ENCODE measurements around the gene IGHMBP2.

The IGHMBP2 gene

DNA sequence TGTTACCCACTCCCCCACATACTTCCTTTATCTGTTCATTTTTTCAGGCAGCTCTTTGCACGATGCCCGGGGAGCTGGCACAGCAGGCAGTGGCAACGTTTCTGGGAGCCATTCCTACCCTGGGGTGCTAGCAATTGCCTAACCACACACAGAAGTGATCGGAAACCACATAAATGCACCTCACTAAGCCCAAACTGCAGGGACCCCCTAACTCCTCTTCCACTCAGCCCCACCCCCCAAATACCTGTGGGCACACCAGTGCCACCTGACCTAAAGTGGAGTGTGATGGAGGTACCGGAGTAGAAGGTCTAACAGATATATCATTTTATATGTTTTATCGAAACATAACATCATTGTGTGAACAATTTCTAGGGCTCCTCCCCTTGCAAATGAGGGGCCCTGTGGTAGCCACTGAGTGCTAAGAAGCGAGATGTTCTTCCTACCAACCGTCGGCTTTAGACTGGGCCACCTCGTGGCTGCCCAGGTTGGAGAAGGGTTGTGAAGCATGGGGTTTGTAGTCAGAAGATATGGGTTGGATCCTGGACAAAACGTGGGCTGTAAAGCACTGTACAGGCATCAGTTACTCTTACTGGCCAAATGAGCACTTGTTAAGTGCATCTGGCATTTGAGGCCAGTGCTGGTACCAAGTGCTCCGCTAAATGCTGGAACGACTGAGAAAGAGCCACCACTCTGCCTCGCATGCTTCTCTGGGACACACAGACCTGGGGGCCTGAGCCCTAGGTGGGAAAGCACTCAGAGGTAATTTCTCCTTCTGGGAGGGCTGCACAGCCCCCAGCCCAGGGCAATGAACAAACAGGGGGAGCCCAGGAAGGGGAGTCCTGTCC lies 74.3 kb downstream of the IGHMBP2 start:
- no peak overlapping the region for H2AFZ ChIP-seq
- H3K36me3 ChIP-seq (ENCODE audit: control insufficient read depth, insufficient read depth, low read length) = no peaks in the 10 kb centered on the region
- TF ChIP-seq, protein P1, sequence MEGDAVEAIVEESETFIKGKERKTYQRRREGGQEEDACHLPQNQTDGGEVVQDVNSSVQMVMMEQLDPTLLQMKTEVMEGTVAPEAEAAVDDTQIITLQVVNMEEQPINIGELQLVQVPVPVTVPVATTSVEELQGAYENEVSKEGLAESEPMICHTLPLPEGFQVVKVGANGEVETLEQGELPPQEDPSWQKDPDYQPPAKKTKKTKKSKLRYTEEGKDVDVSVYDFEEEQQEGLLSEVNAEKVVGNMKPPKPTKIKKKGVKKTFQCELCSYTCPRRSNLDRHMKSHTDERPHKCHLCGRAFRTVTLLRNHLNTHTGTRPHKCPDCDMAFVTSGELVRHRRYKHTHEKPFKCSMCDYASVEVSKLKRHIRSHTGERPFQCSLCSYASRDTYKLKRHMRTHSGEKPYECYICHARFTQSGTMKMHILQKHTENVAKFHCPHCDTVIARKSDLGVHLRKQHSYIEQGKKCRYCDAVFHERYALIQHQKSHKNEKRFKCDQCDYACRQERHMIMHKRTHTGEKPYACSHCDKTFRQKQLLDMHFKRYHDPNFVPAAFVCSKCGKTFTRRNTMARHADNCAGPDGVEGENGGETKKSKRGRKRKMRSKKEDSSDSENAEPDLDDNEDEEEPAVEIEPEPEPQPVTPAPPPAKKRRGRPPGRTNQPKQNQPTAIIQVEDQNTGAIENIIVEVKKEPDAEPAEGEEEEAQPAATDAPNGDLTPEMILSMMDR (IDR thresholded peaks at IDR 0.05) = no peak
- no peaks in the 10 kb centered on the region for H3K4me1 ChIP-seq
- H3K4me3 ChIP-seq (ENCODE audit: low read depth, low read length) = no peak overlapping the region
- H3K4me2 ChIP-seq (ENCODE audit: low read length) = no peak overlapping the region
- no peaks in the 10 kb centered on the region for H3K79me2 ChIP-seq
- no peak overlapping the region for H3K27ac ChIP-seq
- no peaks in the 10 kb centered on the region for H3K27me3 ChIP-seq (ENCODE audit: control insufficient read depth, insufficient read depth, low read length)
- no peak overlapping the region for H3K9ac ChIP-seq
- H3K9me3 ChIP-seq (ENCODE audit: control insufficient read depth, low read length) = no peaks in the 10 kb centered on the region

DNA sequence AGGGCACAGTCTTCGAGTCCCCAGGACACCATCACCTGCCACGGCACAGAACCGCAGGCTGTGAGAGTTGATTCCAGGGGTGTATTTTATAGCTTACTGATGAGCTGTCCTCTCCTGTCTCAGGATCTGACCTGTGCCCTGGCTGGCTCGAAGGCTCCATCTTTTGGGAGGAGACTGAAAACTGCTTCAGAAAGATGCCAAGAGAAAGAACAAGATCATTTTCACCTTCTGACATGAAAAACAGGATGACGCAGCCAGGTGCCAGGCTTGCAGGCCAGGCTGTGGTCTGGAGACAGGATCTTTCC lies 74.9 kb downstream of the IGHMBP2 start:
- Histone ChIP-seq H3K4me2 (ENCODE audit: low read length) (no peak overlapping the region), H3K9ac (no peak overlapping the region), H3K4me1 (no peaks in the 10 kb centered on the region), H3K4me3 (ENCODE audit: low read depth, low read length) (no peak overlapping the region), H3K27me3 (ENCODE audit: control insufficient read depth, insufficient read depth, low read length) (no peaks in the 10 kb centered on the region), H3K79me2 (no peaks in the 10 kb centered on the region), H3K27ac (no peak overlapping the region), H2AFZ (no peak overlapping the region), H3K9me3 (ENCODE audit: control insufficient read depth, low read length) (no peaks in the 10 kb centered on the region), H3K36me3 (ENCODE audit: control insufficient read depth, insufficient read depth, low read length) (no peaks in the 10 kb centered on the region)
- TF ChIP-seq, protein P1 (IDR thresholded peaks at IDR 0.05) = no peak

DNA sequence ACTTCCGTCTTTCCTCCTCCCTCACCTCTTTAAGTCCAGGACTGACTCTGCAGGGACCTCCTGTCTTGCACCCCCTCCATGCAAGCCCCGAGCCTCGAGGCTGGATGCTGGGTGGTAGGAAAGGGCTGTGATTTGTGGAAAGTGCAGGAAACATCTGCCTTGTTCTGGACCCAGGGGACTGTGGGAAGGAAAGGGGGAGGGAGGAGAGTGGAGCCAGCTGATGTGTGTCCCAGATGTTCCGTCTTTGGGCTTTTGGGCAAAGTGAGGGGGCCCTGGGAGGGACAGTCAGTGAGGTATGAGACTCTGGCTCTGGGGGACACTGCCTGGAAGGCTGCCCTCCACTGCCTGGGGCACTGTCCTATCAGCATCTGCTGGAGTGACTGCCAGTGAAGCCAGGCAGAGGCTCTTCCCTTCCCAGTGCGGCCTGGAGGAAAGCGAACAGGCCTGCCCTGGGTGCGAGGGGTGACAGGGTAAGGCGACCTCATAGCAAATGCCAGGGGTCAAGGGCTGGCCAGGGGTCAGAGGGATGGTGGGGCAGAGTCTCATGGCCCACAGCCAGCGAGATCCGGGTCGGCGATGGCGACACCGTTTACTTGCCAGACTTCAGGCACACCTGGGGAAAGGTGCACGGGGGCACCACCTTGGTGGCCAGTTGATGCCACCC lies 75.4 kb downstream of the IGHMBP2 start:
- H3K9me3 ChIP-seq (ENCODE audit: control insufficient read depth, low read length) = no peaks in the 10 kb centered on the region
- no peak overlapping the region for H3K4me3 ChIP-seq (ENCODE audit: low read depth, low read length)
- no peak overlapping the region for H3K27ac ChIP-seq
- no peaks in the 10 kb centered on the region for H3K27me3 ChIP-seq (ENCODE audit: control insufficient read depth, insufficient read depth, low read length)
- no peak overlapping the region for H2AFZ ChIP-seq
- no peak overlapping the region for H3K9ac ChIP-seq
- no peaks in the 10 kb centered on the region for H3K4me1 ChIP-seq
- TF ChIP-seq, protein P1 (IDR thresholded peaks at IDR 0.05) = no peak
- no peaks in the 10 kb centered on the region for H3K79me2 ChIP-seq
- no peak overlapping the region for H3K4me2 ChIP-seq (ENCODE audit: low read length)
- no peaks in the 10 kb centered on the region for H3K36me3 ChIP-seq (ENCODE audit: control insufficient read depth, insufficient read depth, low read length)

DNA sequence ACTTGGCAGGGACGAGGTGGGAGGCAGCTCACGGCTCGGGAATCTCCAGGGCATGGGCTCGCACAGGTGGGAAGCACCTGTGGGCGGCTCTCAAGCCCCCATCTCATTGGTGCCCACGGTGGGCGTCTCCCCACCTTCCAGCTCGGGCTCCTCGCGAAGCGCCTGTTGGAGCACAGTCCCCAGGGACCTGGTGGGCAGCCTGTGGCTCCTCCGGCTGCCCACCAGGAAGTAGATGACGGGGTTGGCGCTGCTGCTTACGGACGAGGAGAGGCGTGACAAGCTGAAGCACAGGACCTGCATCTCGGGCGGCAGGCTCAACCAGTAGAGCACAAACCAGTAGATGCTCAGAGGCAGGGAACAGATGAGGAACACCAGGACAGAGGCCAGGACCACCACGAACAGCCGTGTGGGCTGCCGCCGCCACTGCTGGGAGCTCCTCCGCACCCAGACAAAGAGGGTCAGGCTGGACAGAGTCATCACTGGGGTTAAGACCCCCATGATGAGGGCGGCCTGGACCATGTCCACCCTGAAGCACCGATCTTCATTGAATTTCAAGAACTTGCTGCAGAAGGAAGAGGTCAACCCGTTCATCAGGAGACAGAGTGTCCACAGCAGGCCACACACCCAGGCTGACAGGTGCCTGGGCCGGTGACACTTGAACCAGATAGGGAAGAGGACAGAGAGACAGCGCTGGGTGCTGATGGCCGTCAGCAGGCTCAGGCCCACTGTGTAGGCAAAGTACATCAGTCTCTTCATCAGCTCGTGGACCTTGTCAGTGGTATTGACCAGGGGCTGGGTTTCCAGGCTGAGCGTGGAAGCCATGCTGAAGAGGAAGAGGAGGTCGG lies 76.5 kb downstream of the IGHMBP2 start:
- no peak overlapping the region for H3K4me2 ChIP-seq (ENCODE audit: low read length)
- no peak overlapping the region for H3K27ac ChIP-seq
- H3K36me3 ChIP-seq (ENCODE audit: control insufficient read depth, insufficient read depth, low read length) = no peaks in the 10 kb centered on the region
- TF ChIP-seq, protein P1 (IDR thresholded peaks at IDR 0.05) = no peak
- H3K4me3 ChIP-seq (ENCODE audit: low read depth, low read length) = no peak overlapping the region
- H3K9me3 ChIP-seq (ENCODE audit: control insufficient read depth, low read length) = no peaks in the 10 kb centered on the region
- no peaks in the 10 kb centered on the region for H3K79me2 ChIP-seq
- H2AFZ ChIP-seq = no peak overlapping the region
- H3K9ac ChIP-seq = no peak overlapping the region
- H3K4me1 ChIP-seq = no peaks in the 10 kb centered on the region
- H3K27me3 ChIP-seq (ENCODE audit: control insufficient read depth, insufficient read depth, low read length) = no peaks in the 10 kb centered on the region

Data from parathyroid adenoma (tissue), 2 donors.